T-helper 2 cell (primary cell): ENCODE results near the gene RALBP1.

Experiments used
- DNase-seq, 5 experiments: peaks; one replicate each; pipeline versions ENCODE4 v3.0.0 to v3.0.0-alpha.2; 2012 to 2022

Gene RALBP1

DNA sequence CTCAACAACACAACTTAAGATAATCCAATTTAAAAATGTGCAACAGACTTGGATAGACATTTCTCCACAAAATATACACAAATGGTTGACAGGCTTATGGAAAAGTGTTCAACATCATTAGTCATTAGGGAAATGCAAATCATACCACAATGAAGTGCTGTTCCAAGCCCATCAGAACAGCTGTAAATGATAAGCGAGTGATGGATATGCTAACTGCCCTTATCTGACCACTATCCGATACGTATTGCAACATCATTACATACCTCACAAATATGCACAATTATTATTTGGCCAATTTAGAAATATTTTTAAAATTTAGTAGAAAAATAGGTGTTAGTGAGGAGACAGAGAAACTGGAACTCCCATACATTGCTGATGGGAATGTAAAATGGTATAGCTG lies 76.9 kb downstream of the RALBP1 start:
- no peak for DNase-seq

DNA sequence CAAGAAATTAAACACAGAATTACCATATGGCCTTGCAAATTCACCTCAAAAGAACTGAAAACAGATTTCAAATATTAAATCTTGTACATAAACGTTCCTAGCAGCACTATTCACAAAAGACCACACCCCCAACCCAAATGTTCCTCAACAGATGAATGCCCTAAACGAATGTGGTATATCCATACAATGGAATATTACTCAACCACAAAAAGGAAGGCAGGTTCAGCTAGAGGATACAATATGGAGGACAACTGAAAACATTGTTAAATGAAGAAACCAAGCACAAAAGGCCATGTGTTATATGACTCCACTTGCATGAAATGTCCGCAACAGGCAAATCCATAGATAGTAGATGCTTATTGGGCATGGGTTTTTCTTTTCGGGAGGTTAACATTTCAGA lies 77.3 kb downstream of the RALBP1 start:
- DNase-seq = no peak

DNA sequence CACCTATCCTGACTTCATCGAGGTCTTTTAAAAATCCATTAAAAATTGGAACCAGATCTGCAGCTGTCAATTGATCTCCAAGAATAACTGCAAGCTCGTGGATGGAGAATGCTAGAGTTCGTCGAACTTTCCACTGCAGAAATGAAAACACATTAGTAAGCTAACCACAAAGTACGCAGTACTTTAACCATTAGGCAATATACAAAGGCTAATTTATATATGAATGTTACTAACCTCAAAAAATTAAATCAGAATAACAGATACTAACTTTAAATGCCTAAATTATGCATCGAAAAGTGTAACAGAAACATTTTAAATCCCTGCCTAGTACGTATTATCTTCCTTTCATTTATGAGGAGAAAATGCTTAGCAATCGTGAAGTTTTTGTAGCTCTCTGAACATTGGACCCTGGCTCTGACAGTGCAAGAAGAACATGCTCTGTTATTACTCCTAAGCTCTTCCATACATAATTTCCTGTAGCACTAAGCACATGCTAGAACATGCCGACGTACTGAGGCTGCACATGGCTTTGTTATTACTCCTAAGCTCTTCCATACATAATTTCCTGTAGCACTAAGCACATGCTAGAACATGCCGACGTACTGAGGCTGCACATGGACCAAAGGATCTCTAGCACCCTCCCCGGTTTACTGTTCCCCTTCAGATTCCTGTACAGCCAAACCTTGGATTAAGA lies 82.1 kb downstream of the RALBP1 start:
- DNase-seq = no peak

DNA sequence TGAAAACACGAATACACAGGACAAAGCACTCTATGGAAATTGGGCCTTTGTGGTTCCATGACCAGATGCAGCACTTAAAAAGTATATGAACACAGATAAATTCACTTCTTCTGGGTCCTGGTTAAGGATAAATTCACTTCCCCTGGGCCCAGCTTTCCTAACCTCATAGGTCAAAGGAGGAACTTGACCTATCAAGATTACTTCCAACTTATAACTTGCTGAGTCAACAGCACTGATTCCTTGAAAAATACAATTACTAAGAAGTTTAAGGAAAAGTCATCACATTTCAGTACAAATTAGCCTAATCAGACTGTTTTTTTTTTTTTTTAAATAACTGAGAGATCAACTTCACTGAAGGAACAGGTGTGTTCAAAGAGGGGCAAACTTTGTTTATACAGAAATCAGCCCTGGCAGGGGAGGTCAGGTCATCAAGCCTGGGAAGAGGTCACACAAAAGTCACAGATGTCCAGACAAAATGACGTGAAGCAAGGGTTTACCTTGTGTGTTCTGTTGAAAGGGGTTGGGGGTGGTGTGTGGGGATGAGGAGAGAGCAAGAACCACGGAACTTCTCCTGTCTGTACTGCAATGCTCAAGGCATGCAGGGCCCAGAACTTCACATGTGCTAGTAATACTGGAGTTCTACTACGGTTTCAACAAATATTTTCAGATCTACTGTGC lies 83.2 kb downstream of the RALBP1 start:
- no peak for DNase-seq

DNA sequence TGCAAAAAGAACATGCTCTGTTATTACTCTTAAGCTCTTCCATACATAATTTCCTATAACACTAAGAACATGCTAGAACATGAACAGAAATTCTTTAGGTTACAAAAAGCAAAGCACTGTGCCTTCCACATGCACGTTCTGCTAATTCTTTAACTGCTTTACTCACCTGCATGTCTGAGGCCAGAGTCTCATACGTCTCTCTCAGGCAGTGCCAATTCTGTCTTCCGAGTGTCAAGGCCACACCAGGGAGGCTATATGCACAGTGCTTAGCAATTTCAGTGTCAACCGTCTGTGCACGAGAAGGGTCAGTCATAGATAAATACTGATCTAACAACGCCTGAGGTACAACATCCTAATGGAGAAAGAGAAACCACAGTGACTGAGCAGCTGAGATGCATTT lies 83.9 kb downstream of the RALBP1 start:
- no peak for DNase-seq

DNA sequence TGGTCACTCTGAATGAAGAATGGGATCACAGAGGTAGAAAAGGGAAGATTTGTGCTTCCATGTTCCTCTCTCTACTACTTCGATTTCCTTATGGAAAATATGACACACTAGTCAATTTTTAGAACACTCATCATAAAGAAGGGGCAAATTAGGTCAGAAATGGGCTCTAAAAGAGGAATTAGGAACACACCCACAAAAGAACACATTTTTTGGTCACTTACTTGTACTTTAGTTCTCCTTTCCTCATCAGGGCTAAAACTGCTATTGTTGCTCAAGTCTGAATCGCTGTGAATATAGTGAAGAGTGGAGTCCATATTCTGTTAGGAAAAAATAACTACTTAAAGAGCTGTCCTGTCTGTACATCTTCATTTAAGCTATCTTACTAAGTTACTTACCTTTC lies 86.4 kb downstream of the RALBP1 start:
- no peak for DNase-seq

DNA sequence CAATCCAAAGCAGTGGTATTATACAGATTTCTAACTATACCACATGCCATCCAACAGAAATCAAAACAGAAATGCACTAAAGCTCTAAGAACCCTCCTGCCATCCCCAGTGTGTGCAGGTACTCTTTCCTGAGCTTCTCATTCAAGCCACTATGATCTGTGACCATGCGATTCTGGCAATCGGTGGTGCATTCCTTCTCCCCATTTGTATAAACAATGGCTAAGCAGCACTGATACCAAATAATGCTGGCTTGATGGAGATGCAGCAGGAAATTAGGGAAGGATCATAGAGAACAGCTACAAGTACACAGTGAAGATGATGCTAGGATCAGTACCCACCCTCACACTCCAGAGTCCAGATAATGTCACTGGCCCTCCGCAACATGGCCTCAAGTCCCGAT lies 87.3 kb downstream of the RALBP1 start:
- no peak for DNase-seq

DNA sequence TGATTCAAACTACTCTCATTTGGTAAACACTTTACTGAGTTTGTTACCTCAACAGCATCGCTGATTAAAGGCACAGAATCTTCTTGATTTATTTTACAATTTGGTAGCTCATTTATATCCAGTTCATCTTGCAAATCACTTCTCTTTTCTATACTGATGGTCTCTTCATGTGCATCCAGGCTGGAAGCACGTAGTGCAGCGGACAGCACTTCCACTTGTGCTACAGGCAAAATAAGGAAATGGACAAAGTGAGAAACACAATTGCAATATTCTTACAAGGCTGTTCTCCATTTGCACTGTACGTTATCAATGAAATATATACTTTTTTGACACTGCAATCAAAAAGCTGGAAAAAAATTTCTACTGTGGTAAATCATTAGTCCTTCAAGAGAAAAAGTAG lies 88.0 kb downstream of the RALBP1 start:
- DNase-seq = no peak

DNA sequence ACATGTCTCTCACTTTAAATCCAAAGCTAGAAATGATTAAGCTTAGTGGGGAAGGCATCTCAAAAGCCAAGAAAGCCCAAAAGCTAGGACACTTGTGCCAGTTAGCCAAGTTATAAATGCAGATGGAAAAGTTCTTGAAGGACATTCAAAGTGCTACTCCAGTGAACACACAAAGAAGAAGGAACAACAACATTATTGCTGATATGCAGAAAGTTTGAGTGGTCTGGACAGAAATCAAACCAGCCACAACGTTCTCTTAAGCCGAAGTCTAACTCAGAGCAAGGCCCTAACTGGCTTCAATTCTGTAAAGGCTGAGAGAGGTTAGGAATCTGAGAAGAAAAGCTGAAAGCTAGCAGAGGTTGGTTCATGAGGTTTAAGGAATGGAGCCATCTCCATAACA lies 90.1 kb downstream of the RALBP1 start:
- DNase-seq = no peak

DNA sequence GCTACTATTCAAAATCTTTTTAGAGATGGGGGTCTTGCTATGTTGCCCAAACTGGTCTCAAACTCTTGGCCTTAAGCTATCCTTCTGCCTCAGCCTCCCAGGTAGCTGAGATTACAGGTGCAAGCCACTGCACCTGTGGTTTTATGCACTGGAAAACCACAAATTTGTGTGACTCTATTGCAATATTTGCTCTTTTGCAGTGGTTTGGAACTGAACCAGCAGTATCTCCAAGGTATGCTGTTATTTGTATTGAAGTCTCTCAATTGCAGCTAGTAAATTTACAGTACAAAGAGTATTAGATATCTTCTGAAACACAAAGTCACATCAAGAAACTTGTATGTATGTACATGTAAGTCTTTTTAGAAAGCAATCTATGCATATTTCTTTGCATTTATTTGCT lies 92.9 kb downstream of the RALBP1 start:
- DNase-seq = no peak

DNA sequence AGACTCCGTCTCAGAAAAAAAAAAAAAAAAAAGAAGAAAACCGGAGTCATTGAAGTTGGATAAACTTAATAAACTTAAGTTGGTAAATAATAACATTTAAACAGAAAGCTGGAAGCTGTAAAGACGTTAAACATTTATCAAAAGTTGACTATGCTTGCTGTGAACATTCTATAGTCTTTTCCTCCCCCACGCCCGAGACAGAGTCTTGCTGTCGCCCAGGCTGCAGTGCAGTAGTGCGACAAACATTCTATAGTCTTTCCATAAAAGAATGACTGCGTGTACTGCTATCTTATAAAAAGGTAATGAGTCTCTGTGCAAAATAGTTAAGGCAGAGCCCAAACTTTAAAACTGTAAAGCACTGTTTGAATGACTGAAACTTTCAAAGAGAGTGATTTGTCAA lies 93.9 kb downstream of the RALBP1 start:
- no peak for DNase-seq

DNA sequence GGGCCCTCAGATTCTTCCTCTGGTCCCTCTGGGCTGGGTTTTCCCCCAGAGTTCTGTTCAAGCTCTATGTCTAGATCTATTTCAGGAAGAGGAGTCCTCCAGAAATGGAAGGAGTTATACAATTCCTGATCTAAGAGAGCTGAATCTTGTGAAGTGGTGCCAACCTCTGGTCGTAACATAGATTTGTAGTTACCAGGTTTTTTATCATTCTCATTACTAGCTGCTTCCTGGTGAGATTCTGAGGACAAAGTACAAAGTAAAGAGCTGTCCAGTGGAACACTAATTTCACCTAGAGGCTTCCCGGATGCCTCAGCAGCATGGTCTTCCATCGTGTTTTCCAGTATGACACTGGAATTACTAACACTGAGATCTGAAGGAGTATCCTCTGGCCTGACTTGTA lies 94.9 kb downstream of the RALBP1 start:
- no peak for DNase-seq

DNA sequence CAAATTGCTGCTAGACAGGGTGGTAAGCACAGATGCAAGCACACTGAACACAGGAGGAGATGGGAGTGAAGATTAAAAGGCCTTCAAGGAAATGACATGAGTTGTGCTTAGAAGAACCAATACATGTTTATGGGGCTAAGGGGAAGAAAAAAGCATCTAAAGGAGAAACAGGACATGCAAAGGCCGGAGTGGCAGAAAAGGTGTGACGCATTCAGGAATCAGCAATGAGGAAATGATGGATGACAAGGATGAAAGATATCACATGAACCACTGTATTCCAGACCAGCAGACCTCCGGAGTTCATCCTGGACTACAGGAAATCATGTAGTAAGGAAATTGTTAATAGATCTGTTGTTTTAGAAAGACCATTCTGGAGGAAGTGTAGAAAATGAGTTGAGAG lies 96.2 kb downstream of the RALBP1 start:
- no peak for DNase-seq

DNA sequence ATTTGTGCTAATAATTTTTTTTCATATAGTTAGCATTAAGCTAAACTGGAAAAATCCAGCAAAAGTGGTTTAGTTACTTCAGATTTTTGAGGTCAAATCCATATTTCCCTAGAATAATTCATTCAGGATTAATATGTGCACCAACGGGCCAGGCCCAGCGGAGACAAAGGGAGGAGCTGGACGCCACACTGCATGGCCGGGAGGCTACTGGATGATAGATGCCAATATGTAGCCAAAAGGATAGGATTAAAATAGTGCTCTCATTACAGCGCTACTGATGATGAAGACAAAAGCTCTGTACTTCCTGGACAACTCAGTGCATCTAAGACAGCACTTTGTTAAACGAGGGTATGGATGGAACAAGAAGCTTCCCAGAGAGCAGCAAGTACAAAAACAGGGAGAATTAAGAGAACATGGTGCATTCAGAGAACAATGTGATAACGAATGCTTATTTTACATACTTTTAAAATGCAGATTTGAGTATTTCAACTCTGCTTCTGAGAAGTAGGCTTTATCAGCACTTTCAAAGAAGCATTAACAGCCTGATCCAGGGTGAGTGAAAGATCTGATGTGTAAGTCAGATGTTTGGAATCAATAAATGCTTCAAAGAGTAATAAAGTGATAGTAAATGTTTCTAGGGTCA lies 99.3 kb downstream of the RALBP1 start:
- no peak for DNase-seq

DNA sequence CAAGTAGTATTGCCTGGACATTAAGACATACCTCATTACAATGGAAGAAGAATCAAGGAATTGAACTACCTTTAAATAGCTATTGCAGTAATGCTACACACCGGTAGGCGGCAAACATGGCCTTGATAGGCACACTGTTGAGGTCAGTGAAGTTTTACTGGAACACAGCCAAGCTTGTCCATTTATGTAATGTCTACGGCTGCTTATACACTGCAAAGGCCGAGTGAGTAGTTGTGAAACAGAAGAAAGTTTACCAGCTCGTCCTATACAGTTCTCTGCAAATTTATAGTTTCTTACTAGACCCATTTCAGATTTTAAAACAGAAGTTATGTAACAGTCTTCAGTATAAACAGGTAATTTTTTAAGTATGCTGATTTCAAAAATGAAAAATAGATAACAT lies 100.2 kb downstream of the RALBP1 start:
- peak in 1 of 5 experiments; percentile 16 for DNase-seq

DNA sequence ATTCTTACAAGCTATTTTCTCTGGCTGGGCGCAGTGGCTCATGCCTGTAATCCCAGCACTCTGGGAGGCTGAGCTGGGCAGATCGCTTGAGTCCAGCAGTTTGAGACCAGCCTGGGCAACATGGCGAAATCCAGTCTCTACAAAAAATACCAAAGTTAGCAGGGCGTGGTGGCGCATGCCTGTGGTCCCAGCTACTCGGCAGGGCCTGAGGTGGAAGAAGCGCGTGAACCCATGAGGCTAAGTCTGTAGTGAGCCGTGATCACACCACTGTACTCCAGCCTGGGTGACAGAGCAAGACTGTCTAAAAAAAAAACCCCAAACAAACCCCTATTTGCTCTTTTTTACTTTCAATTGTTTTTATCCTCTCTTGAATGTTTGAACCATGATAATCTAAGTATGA lies 102.0 kb downstream of the RALBP1 start:
- DNase-seq = no peak

DNA sequence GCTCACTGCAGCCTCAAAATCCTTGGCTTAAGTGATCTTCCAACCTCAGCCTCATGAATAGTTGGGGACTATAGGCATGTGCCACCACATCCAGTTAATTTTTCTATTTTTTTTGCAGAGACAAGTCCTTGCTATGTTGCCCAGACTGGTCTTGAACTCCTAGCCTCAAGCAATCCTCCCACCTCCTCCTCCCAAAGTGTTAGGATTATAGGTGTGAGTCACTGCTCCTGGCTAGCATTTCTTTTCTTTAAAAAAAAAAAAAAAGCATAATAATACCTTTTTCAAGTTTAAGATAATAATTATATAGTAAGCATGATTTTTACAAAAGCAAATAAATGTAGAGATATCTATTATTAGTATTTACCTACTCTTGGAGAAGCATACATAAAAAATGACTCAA lies 103.0 kb downstream of the RALBP1 start:
- no peak for DNase-seq

DNA sequence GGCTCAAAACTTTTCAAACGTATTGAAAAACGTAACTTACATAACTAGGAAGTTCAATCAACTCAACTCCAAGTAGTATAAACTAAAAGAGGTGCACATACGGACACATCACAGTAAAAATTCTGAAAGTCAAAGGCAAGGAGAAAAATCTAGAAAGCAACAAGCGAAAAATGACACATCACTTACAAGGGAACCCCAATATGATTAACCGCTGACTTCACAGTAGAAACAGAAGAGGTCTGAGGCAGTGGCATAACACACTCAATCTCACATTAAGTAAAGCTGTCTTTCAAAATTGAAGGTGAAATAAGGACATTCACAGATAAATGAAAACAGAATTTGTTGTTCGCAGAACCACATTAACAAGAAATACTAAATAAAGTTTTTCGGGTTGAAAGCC lies 106.4 kb downstream of the RALBP1 start:
- DNase-seq = no peak

DNA sequence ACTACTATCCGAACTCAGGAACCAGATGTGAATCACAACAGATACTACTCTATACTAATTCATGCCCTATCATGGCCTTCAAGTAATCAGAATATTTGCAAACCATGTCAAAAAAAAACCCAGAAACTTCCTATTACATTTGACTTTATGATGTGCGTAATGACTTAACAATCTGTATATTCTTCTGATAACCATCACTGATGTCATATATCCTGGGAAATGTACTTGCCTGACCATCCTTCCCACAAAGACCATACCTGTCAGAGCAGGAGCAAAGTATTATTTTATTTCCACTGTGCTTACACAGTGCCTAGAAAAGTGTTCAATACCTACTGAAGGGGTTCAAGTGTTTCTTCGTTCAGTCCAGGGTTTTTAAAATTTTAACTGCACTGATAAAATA lies 111.5 kb downstream of the RALBP1 start:
- no peak for DNase-seq
